ENCODE measurements around the gene DPH1. TPM values are rescaled to one million over a fixed set of nuclear protein-coding genes. Genes with fewer than 3 reads are reported as not detected.
A peak's percentile ranks its signal among the peaks of the same experiment; 100 is the strongest.

Gene DPH1
- total and polyA plus RNA-seq, 9 donors = 27.5 to 77.7 (median 46.0) TPM

DNA sequence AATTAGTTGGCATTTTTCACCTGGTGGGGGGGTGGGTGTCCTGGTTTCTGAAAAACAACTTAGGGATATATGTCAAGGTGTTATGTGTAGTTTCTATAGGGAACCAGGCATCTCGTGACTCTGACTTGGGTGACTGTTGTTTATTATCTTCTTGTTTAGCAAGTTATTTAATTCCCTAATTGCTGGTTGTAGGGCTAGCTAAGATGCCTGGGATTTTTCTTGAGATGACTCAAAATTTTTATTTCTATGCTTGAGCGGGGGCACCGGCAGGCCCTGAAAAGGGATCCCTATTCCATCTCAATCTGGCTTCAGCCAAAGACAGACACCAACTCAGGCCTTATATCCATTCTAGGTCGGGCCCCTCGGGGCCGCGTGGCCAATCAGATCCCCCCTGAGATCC lies 3.2 kb downstream of the DPH1 start:
- WGBS, 3 donors = 82 to 90% (median 89%) methylated on average over 7 of the region's 7 CpGs
- intact Hi-C loops (cut with DNase I) = loop anchor here in 1 of 4 donors (10.0 kb wide), 1 partner anchor 358 kb away; no protein-coding TSS in a partner anchor
- peaks cover 5% of the 10 kb centered on the region for H3K4me1 ChIP-seq (ENCODE audit: insufficient read depth)

DNA sequence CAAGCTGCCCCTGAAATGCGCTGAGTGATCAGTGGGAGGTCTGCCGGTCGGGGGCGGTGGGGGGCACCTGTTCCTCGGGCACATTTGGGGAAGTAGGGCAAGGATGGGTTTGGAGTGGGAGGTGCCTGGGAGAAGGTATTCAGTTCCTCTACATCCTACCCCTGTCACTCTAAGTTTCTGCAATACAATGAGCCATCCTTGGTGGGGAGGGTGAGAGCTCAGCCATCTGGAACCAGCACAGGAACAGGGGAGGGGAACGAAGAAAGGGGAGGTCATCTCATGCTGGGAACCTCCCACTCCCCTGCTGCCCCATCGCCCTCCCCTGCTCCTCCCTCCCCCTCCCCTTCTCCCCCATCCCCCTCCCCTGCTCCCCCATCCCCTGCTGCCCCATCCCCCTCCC lies 4.2 kb downstream of the DPH1 start:
- intact Hi-C loops (cut with DNase I) = loop anchor here in 1 of 4 donors (10.0 kb wide), 1 partner anchor 359 kb away; no protein-coding TSS in a partner anchor
- no peaks in the 10 kb centered on the region for H3K36me3 ChIP-seq
- WGBS, 3 donors = 68 to 74% (median 73%) methylated on average over 7 of the region's 7 CpGs
- peaks cover 5% of the 10 kb centered on the region for H3K4me1 ChIP-seq (ENCODE audit: insufficient read depth)
- no peaks in the 10 kb centered on the region for H3K9me3 ChIP-seq
- H3K27me3 ChIP-seq = no peaks in the 10 kb centered on the region
- H3K27ac ChIP-seq = no peak overlapping the region
- DNase-seq = no peak
- H3K4me3 ChIP-seq = no peak overlapping the region
- TF ChIP-seq, protein P1, sequence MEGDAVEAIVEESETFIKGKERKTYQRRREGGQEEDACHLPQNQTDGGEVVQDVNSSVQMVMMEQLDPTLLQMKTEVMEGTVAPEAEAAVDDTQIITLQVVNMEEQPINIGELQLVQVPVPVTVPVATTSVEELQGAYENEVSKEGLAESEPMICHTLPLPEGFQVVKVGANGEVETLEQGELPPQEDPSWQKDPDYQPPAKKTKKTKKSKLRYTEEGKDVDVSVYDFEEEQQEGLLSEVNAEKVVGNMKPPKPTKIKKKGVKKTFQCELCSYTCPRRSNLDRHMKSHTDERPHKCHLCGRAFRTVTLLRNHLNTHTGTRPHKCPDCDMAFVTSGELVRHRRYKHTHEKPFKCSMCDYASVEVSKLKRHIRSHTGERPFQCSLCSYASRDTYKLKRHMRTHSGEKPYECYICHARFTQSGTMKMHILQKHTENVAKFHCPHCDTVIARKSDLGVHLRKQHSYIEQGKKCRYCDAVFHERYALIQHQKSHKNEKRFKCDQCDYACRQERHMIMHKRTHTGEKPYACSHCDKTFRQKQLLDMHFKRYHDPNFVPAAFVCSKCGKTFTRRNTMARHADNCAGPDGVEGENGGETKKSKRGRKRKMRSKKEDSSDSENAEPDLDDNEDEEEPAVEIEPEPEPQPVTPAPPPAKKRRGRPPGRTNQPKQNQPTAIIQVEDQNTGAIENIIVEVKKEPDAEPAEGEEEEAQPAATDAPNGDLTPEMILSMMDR (IDR thresholded peaks at IDR 0.05) = no peak
- no peak for TF ChIP-seq EP300 (IDR thresholded peaks at IDR 0.05)
- no peak for TF ChIP-seq POLR2A (IDR thresholded peaks at IDR 0.05)

More for the DNA sequence above, 3.2 kb downstream of the DPH1 start:
- TF ChIP-seq, protein P1 (IDR thresholded peaks at IDR 0.05) = no peak
- TF ChIP-seq POLR2A (IDR thresholded peaks at IDR 0.05) (no peak), EP300 (IDR thresholded peaks at IDR 0.05) (no peak)
- Histone ChIP-seq H3K4me3 (no peak overlapping the region), H3K27me3 (no peaks in the 10 kb centered on the region), H3K27ac (no peak overlapping the region), H3K9me3 (no peaks in the 10 kb centered on the region), H3K36me3 (no peaks in the 10 kb centered on the region)
- DNase-seq = no peak

DNA sequence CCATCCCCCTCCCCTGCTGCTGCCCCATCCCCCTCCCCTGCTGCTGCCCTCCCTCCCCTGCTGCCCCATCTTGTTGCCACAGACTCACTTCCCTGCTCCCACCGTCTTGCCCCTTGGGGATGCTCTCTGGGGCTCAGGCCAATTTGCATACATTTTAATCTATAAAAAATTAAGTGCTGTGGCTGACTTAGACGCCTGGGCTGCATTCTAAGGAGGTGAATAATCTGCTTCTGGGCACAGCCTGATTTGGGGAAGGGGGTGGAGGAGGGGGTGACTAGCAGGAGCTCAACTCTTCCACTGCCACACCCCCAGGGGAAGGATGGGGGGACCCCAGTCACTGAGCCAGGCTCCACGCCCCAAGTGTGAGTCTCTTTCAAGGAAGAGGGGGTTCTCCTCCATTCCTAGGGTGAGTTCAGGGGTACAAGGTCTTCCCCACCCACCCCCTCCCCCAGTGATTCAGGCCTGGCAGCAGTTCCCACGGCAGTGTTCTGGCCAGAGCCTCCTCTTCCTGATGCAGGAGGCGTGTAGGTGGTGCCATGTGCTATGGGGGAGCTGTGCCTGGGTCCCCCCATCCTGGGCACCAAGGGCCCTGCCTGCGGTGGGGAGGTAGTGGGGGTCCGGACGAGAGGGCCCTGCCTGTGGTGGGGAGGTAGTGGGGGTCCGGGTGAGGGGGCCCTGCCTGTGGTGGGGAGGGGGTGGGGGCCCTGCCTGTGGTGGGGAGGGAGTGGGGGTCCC lies 5.0 kb downstream of the DPH1 start:
- 47 to 51% (median 50%) methylated on average over 4 to 9 of the region's 9 CpGs for WGBS, 3 donors
- Histone ChIP-seq H3K27me3 (no peaks in the 10 kb centered on the region), H3K36me3 (no peaks in the 10 kb centered on the region), H3K4me3 (no peak overlapping the region), H3K27ac (no peak overlapping the region), H3K4me1 (ENCODE audit: insufficient read depth) (peaks cover 2% of the 10 kb centered on the region), H3K9me3 (no peaks in the 10 kb centered on the region)
- DNase-seq = no peak
- no peak for TF ChIP-seq POLR2A (IDR thresholded peaks at IDR 0.05)
- no peak for TF ChIP-seq EP300 (IDR thresholded peaks at IDR 0.05)
- TF ChIP-seq, protein P1 (IDR thresholded peaks at IDR 0.05) = no peak
- intact Hi-C loops (cut with DNase I) = loop anchor here in 1 of 4 donors (10.0 kb wide), 1 partner anchor 360 kb away; no protein-coding TSS in a partner anchor

DNA sequence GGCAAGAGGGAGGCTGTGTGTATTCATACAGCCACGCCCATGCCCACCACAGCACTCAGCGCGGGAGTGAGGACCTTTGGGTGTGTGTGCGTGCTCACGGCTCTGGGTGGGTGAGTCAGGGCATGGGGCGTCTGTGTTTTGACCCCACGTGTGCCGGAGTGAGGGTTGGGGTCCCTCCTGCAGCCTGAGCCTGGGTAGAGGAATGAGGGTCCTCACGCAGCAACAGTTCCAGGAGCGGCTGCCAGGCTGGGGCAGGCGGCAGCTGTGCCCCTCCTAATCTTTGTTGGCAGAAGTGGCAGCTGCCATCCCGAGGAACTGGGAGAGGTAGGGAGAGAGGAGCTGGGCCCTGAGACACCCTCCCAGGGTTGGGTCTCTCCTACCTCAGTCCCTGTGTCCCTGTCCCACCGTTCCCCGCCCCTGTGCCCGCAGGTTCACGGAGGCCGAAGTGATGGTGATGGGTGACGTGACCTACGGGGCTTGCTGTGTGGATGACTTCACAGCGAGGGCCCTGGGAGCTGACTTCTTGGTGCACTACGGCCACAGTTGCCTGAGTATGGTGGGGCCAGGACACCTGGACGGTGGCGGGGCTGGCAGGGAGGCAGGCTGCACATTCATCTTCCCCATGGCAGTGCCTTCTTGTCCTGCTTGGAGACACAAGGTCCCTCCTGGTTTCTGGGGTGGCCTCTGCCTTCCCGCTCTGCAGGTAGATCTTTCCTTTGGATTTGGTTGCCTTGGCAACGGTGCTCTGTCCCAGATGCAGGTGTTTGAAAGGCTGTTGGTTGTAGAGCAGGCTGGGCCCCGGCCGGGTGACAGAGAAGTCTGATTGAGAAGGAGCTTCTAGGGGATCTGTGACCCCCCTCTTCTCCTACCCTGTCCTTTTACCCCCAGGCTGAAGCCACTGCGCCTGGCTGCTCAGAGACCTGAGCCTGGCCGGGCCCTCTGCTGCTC lies 5.9 kb downstream of the DPH1 start:
- intact Hi-C loops (cut with DNase I) = loop anchor here in 1 of 4 donors (10.0 kb wide), 1 partner anchor 361 kb away; no protein-coding TSS in a partner anchor
- Histone ChIP-seq H3K4me3 (no peak overlapping the region), H3K9me3 (no peaks in the 10 kb centered on the region), H3K27ac (no peak overlapping the region), H3K36me3 (no peaks in the 10 kb centered on the region), H3K27me3 (no peaks in the 10 kb centered on the region), H3K4me1 (ENCODE audit: insufficient read depth) (peaks cover under 1% of the 10 kb centered on the region)
- TF ChIP-seq, protein P1 (IDR thresholded peaks at IDR 0.05) = no peak
- TF ChIP-seq POLR2A (IDR thresholded peaks at IDR 0.05) (no peak), EP300 (IDR thresholded peaks at IDR 0.05) (no peak)
- WGBS, 3 donors = 88 to 90% (median 89%) methylated on average over 29 of the region's 29 CpGs
- DNase-seq = peak in 1 of 5 donors; percentile 21

All from ovary (tissue), 9 donors.